ENCODE measurements around the gene LDAH. TPM values are rescaled to one million over a fixed set of nuclear protein-coding genes. Genes with fewer than 3 reads are reported as not detected.

LDAH gene
- total RNA-seq, 2 experiments from 2014 or later = 26.2 to 29.3 TPM

DNA sequence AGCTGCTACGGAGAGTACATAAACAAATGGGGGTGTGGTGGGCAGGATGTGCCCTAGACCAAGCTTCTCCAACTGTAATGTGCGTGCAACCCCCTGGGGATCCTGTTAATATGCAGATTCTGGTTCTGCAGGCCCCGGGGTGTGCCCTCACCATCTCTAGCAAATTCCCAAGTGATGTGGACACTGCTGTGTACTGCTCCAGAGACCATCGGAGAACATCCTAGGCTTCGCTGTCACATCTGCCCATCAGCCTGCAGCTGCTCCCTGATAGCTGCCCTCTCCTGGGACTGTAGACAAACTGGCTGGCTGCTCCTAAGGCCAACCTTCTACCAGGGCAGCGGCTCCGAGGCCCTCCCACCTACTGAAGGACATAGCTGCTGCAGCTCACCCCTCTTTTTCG, 175.2 kb downstream of the LDAH start:
- DNase-seq (no peak), ATAC-seq (no peak)
- ChIA-PET POLR2A (interaction anchor here (1.0 kb wide), 1 partner anchor 201 kb away, joined by 5 read pairs; the partner anchor contains the start of gene RHOB), CTCF (interaction anchor here (1.1 to 5.6 kb wide), 3 partner anchors 14 to 211 kb away, joined by 3 to 35 read pairs (median 8); no protein-coding TSS in a partner anchor)
- TF ChIP-seq CTCF (IDR thresholded peaks at IDR 0.05) = no peak
- no peak overlapping the region for H3K27ac Mint-ChIP-seq
- H3K27me3 Mint-ChIP-seq = no peaks in the 10 kb centered on the region
- H3K9me3 Mint-ChIP-seq = no peaks in the 10 kb centered on the region
- intact Hi-C loops (cut with micrococcal nuclease) = no loop called here
- H3K36me3 Mint-ChIP-seq (ENCODE audit: low read depth) = no peaks in the 10 kb centered on the region
- H3K4me3 Mint-ChIP-seq = no peak overlapping the region
- peaks cover 17% of the 10 kb centered on the region for H3K4me1 Mint-ChIP-seq (ENCODE audit: low read depth)

DNA sequence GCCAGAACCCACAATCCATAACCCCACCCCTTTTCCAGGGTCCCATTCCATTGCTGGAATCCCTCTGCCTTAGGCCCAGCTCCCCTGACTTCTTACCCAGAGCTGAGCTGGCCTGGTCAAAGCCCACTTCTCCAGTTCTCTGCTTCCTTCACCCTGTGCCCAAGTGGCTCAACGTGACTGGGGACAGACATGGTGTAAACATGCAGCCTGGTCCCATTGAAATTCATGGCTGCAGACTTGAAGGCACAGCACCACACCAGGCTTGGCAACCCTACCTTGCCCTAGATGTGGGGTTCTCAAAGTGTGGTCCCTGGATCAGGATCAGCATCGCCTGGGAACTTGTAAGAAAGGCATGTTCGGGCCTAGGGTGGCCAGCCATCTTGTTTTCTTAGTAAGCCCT, 175.7 kb downstream of the LDAH start:
- Mint-ChIP-seq H3K36me3 (ENCODE audit: low read depth) (no peaks in the 10 kb centered on the region), H3K4me3 (no peak overlapping the region), H3K27ac (no peak overlapping the region), H3K27me3 (no peaks in the 10 kb centered on the region), H3K4me1 (ENCODE audit: low read depth) (peaks cover 17% of the 10 kb centered on the region), H3K9me3 (no peaks in the 10 kb centered on the region)
- ChIA-PET POLR2A (no interaction called here), CTCF (interaction anchor here (0.8 to 5.6 kb wide), 4 partner anchors 14 to 210 kb away, joined by 3 to 35 read pairs (median 6); no protein-coding TSS in a partner anchor)
- TF ChIP-seq CTCF (IDR thresholded peaks at IDR 0.05) = no peak
- DNase-seq (no peak), ATAC-seq (no peak)
- intact Hi-C loops (cut with micrococcal nuclease) = no loop called here

DNA sequence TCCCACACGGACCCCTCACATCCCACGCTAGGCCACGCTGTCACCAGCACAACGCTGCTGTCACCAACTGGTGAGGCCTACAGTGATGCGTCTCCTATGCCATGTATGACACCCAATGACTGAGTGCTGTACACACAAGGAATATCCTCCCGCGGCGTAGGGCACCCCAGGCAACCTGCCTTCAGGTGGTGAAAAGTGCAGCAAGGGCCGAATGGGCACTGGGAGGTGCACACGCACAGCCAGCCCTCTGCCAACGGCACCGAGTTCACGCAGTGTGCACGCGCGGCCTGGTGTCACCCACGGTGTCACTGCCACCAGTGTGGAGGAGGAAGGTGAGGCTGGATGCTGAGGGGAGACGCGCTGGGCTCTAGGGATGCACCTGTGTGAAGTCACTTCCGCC, 176.5 kb downstream of the LDAH start:
- H3K4me1 Mint-ChIP-seq (ENCODE audit: low read depth) = peaks cover 17% of the 10 kb centered on the region
- CTCF ChIA-PET = interaction anchor here (0.8 to 5.6 kb wide), 2 partner anchors 202 to 206 kb away, joined by 3 to 35 read pairs; no protein-coding TSS in a partner anchor
- no peaks in the 10 kb centered on the region for H3K36me3 Mint-ChIP-seq (ENCODE audit: low read depth)
- H3K27ac Mint-ChIP-seq = no peak overlapping the region
- no peaks in the 10 kb centered on the region for H3K27me3 Mint-ChIP-seq
- DNase-seq (no peak), ATAC-seq (no peak)
- POLR2A ChIA-PET = no interaction called here
- H3K4me3 Mint-ChIP-seq = no peak overlapping the region
- H3K9me3 Mint-ChIP-seq = no peaks in the 10 kb centered on the region
- TF ChIP-seq CTCF (IDR thresholded peaks at IDR 0.05) = no peak
- intact Hi-C loops (cut with micrococcal nuclease) = no loop called here

DNA sequence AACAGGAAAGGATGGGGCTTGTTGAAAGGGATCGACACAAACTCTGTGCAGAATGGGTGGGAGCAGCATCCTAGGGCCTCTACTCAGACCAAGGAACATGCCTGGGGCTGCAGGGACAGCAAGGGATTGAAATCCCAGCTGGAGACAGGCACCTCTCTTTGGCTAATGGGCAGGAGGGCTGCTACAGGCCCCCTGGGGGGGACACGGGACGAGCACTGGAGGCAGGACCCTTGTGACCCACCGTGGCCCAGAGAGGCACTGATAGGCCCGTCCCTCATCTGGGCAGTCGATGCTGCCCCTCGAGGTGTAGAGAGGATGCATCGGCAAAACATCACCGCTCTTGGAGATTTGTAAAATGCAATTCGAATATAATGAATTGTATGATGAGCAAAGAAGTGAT, 177.1 kb downstream of the LDAH start:
- no peak for TF ChIP-seq CTCF (IDR thresholded peaks at IDR 0.05)
- intact Hi-C loops (cut with micrococcal nuclease) = no loop called here

GRCh38 chr2:20645301-20645701, 177.6 kb downstream of the LDAH start:
- Mint-ChIP-seq H3K4me1 (ENCODE audit: low read depth) (peaks cover 12% of the 10 kb centered on the region), H3K27ac (no peak overlapping the region), H3K36me3 (ENCODE audit: low read depth) (no peaks in the 10 kb centered on the region), H3K27me3 (no peaks in the 10 kb centered on the region), H3K9me3 (no peaks in the 10 kb centered on the region), H3K4me3 (no peak overlapping the region)
- CTCF ChIA-PET = interaction anchor here (4.0 to 4.4 kb wide), 2 partner anchors 16 to 235 kb away, joined by 28 to 45 read pairs; no protein-coding TSS in a partner anchor
- intact Hi-C loops (cut with micrococcal nuclease) = no loop called here
- POLR2A ChIA-PET = no interaction called here
- no peak for TF ChIP-seq CTCF (IDR thresholded peaks at IDR 0.05)
- no peak for ATAC-seq
- DNase-seq = no peak

More for the DNA sequence above, 177.1 kb downstream of the LDAH start:
- no peaks in the 10 kb centered on the region for H3K9me3 Mint-ChIP-seq
- no peak overlapping the region for H3K27ac Mint-ChIP-seq
- H3K4me3 Mint-ChIP-seq = no peak overlapping the region
- DNase-seq = no peak
- ATAC-seq = no peak
- ChIA-PET CTCF (interaction anchor here (0.6 kb wide), 1 partner anchor 202 kb away, joined by 3 read pairs; no protein-coding TSS in a partner anchor), POLR2A (no interaction called here)
- H3K4me1 Mint-ChIP-seq (ENCODE audit: low read depth) = peaks cover 14% of the 10 kb centered on the region
- no peaks in the 10 kb centered on the region for H3K36me3 Mint-ChIP-seq (ENCODE audit: low read depth)
- H3K27me3 Mint-ChIP-seq = no peaks in the 10 kb centered on the region

All from activated CD8-positive, alpha-beta T cell treated with anti-CD3 and anti-CD28 coated beads for 36 hours (primary cell).